OCI-LY3 (cell line): Measurements from ENCODE around the gene TMEM169.

ENCODE experiments used
- H2AFZ ChIP-seq: fragments of 200-600, 300-600 bp; shearing (Covaris generic); 2 replicates; pipeline ENCODE4 v1.6.0; 2014; ENCODE audit warnings: antibody characterized with exemption, low read depth, low read length
- H3K27ac ChIP-seq: fragments of 200-600, 300-600 bp; sonication (generic); 2 replicates; pipeline ENCODE4 v1.5.1; 2014; ENCODE audit warnings: mild to moderate bottlenecking, low read length, moderate library complexity, mixed read lengths
- H3K27me3 ChIP-seq: fragments of 200-600, 300-600 bp; sonication (generic); 2 replicates; pipeline ENCODE4 v1.6.1; 2014; ENCODE audit warnings: low read depth, low read length, mixed read lengths
- H3K36me3 ChIP-seq: fragments of 200-600, 300-600 bp; sonication (generic); replicated peaks from 2 replicates; pipeline ENCODE3; 2014; ENCODE audit warnings: low read depth, low read length, mixed read lengths
- H3K4me1 ChIP-seq: fragments of 300-600, 200-600 bp; sonication (generic); 2 replicates; pipeline ENCODE4 v1.6.1; 2014; ENCODE audit warnings: low read length, mixed read lengths
- H3K4me2 ChIP-seq: fragments of 200-600, 300-600 bp; sonication (generic); 2 replicates; pipeline ENCODE4 v1.6.1; 2014; ENCODE audit warnings: low read length, mixed read lengths
- H3K4me3 ChIP-seq: fragments of 300-600, 200-600 bp; sonication (generic); 2 replicates; pipeline ENCODE4 v1.5.1; 2014; ENCODE audit warnings: antibody characterized with exemption, mild to moderate bottlenecking, low read length, moderate library complexity
- H3K79me2 ChIP-seq: fragments of 300-600, 200-600 bp; shearing (Covaris generic); 2 replicates; pipeline ENCODE4 v1.6.1; 2014; ENCODE audit warnings: mild to moderate bottlenecking, low read length, mixed read lengths
- H3K9ac ChIP-seq: fragments of 300-600, 200-600 bp; shearing (Covaris generic); 2 replicates; pipeline ENCODE4 v1.6.0; 2014; ENCODE audit warnings: mild to moderate bottlenecking, low read length, moderate library complexity
- H3K9me3 ChIP-seq: fragments of 200-600, 300-600 bp; shearing (Covaris generic); 2 replicates; pipeline ENCODE4 v1.6.1; 2014; ENCODE audit warnings: low read length, mixed read lengths; ENCODE audit not compliant: insufficient read depth
- H4K20me1 ChIP-seq: fragments of 200-600, 300-600 bp; sonication (generic); 2 replicates; pipeline ENCODE4 v1.6.1; 2016; ENCODE audit warnings: low read length, mixed read lengths; ENCODE audit not compliant: insufficient read depth
- CTCF ChIP-seq: fragments of 200-600, 300-600 bp; sonication (generic); IDR thresholded peaks from 2 replicates; pipeline ENCODE4 v1.5.1; 2014; ENCODE audit warnings: antibody characterized with exemption, low read length, low read depth
- EZH2phosphoT487 ChIP-seq: fragments of 200-600 bp; shearing (Covaris generic); IDR thresholded peaks from 2 replicates; pipeline ENCODE4 v1.6.1; 2018; ENCODE audit warnings: antibody characterized with exemption, mixed run types, low read depth

Gene TMEM169

DNA sequence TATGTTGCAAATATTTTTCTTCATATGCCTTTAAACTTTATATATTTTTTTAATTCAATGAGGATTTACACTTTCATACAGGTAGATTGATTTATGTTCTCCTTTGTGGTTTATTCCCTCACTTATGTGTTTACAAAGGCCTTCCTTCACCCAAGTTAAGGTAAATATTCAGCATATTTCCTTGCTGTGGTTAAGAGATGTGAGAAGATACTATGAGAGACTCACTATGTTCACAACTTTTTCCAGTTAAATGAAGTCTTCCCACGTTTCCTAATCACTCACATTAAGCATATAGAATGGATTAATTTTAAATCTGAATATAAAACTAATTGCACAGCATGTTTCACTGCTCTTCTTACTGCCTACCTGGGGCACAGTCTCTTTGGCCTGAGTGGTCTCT is 707 bp upstream of the TMEM169 start:
- no peaks in the 10 kb centered on the region for H3K36me3 ChIP-seq
- peak overlapping the region; percentile 72 for H3K9ac ChIP-seq
- H2AFZ ChIP-seq = peak overlapping the region; percentile 71
- no peaks in the 10 kb centered on the region for H3K79me2 ChIP-seq
- no peaks in the 10 kb centered on the region for H4K20me1 ChIP-seq
- no peak for TF ChIP-seq EZH2phosphoT487
- TF ChIP-seq CTCF = no peak
- peaks cover 17% of the 10 kb centered on the region; the same call in 1 of the 2 replicates for H3K4me1 ChIP-seq
- H3K4me3 ChIP-seq = peak overlapping the region; percentile 82
- no peaks in the 10 kb centered on the region for H3K27me3 ChIP-seq
- no peaks in the 10 kb centered on the region for H3K9me3 ChIP-seq
- peak overlapping the region; percentile 79 for H3K4me2 ChIP-seq
- no peak overlapping the region for H3K27ac ChIP-seq

DNA sequence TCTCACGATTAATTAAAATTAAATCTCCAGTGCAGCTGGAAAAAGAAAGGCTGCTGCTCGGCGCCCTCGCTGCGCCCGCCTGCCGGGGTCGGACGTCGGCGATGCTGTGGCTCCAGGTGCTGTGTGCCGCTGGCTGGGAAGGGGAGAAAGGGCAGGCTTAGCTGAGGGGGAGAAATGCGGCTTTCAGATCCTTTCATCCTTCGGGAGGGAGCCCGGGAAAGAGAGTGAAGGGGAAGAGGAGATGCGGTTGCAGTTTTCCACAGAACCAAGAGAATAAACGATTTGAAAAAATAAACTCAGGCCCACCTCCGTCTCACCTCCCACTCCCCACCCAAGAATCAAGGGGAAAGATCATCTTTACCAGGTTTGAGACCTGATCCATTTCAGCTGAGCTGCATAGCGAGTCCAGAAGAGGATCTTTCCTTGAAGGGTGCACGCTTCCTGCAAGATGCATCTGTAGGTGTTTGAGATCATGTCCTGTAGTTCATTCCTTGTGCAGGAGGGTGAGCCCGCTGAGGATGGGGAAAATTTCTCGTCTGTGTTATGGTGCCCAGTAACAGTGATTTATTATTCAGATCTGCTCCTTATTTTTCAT is 495 bp downstream of the TMEM169 start:
- H3K4me2 ChIP-seq = peak overlapping the region; percentile 79
- no peaks in the 10 kb centered on the region for H3K9me3 ChIP-seq
- peak overlapping the region; percentile 82 for H3K4me3 ChIP-seq
- no peaks in the 10 kb centered on the region for H4K20me1 ChIP-seq
- H3K27me3 ChIP-seq = no peaks in the 10 kb centered on the region
- no peak for TF ChIP-seq CTCF
- no peak for TF ChIP-seq EZH2phosphoT487
- no peaks in the 10 kb centered on the region for H3K79me2 ChIP-seq
- H3K36me3 ChIP-seq = no peaks in the 10 kb centered on the region
- H2AFZ ChIP-seq = 0 out of 2 replicates have a peak overlapping the region, but pooled peaks have one; percentile 18
- H3K4me1 ChIP-seq = peaks cover 17% of the 10 kb centered on the region; the same call in 1 of the 2 replicates
- no peak overlapping the region for H3K27ac ChIP-seq
- H3K9ac ChIP-seq = peak overlapping the region; percentile 72

DNA sequence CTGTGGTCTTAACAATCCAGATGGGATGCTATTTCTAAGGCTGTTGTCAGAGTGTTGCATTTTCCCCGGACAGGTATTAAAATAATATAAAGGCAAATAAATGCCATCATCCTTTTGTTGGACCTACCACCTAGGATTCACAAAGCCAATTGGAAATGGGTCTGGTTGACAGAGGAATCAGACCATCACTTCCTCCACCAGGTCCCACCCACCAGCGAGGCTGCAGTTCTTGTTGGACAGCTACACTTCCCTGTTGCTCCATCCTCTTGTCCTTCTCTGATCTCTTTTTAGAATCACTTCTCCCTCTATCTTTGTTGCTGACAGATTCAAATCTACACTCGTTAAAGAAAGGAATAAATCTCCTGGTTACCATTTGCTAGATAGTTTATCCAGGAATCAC is 1.1 kb downstream of the TMEM169 start:
- H3K36me3 ChIP-seq = no peaks in the 10 kb centered on the region
- no peaks in the 10 kb centered on the region for H4K20me1 ChIP-seq
- H3K9ac ChIP-seq = no peak overlapping the region
- H3K4me3 ChIP-seq = peak overlapping the region; percentile 82; the same call in 1 of the 2 replicates
- H3K27ac ChIP-seq = no peak overlapping the region
- H3K4me1 ChIP-seq = peaks cover 17% of the 10 kb centered on the region; the same call in 1 of the 2 replicates
- no peaks in the 10 kb centered on the region for H3K27me3 ChIP-seq
- H3K4me2 ChIP-seq = peak overlapping the region; percentile 79
- TF ChIP-seq EZH2phosphoT487 (no peak), CTCF (no peak)
- no peaks in the 10 kb centered on the region for H3K79me2 ChIP-seq
- H2AFZ ChIP-seq = no peak overlapping the region
- no peaks in the 10 kb centered on the region for H3K9me3 ChIP-seq

DNA sequence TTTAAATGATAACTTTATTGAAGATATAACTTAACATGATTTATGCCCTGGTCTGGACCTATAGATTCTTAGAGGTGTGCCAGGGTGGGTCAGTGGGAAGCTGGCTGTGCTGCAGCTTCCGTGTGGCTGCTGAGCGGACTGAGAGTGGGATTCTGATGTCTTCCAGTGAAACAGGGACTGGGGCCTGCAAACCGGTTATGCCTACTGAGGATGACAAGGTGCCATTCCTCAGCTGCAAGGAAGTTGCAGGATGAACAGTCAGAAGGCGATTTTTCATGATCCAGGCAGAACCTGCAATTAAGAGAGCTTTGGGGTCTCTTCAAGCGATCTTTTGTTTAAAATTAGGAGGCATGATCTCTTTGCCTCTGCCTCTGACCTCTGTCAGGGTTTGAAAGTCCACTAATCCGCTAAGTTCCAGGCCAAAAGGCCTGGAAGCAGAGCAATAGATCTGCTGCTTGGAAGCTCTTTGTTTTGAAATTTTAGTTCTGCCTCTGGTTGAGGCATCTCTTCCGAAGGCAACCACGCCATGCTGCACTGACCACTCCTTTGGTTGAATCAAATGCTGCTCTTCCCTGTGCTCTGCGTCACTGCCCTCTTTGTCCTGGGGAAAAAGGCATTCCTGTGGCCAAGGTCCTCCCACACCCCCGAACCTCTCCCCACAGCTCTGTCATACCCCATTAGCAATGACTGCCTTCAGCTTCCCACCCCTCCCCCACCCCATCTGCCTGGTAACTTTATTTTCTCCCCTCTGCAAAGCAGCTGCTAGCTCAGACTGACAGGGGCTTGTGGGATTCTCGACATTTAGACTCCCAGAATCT is 2.0 kb downstream of the TMEM169 start:
- Histone ChIP-seq H2AFZ (no peak overlapping the region), H3K27ac (no peak overlapping the region), H3K27me3 (no peaks in the 10 kb centered on the region), H3K79me2 (no peaks in the 10 kb centered on the region), H3K4me3 (no peak overlapping the region), H3K36me3 (no peaks in the 10 kb centered on the region), H3K9me3 (no peaks in the 10 kb centered on the region), H3K9ac (no peak overlapping the region), H3K4me2 (no peak overlapping the region), H3K4me1 (peaks cover 17% of the 10 kb centered on the region; the same call in 1 of the 2 replicates), H4K20me1 (no peaks in the 10 kb centered on the region)
- no peak for TF ChIP-seq CTCF
- TF ChIP-seq EZH2phosphoT487 = no peak
